Activated T-cell treated with anti-CD3 and anti-CD28 coated beads, Interleukin-2, amount 50 U/mL, for 24 hours (primary cell): ENCODE data around the gene CALML3.
A peak's percentile ranks its signal among the peaks of the same experiment; 100 is the strongest.

Experiments
- DNase-seq: peaks from one replicate; pipeline ENCODE4 v3.0.0-alpha.2; 2020
- H3K27ac Mint-ChIP-seq: 2 replicates; pipeline ENCODE4 v1.8.0; 2020; ENCODE audit warnings: mild to moderate bottlenecking, mixed read lengths
- H3K27me3 Mint-ChIP-seq: 2 replicates; pipeline ENCODE4 v1.8.0; 2020; ENCODE audit warnings: mixed read lengths
- H3K36me3 Mint-ChIP-seq: 2 replicates; pipeline ENCODE4 v1.8.0; 2020; ENCODE audit warnings: low read depth, mixed read lengths
- H3K4me1 Mint-ChIP-seq: 2 replicates; pipeline ENCODE4 v1.8.0; 2020; ENCODE audit warnings: low read depth, mixed read lengths
- H3K4me3 Mint-ChIP-seq: 2 replicates; pipeline ENCODE4 v1.8.0; 2020; ENCODE audit warnings: mild to moderate bottlenecking, moderate library complexity, mixed read lengths
- H3K9me3 Mint-ChIP-seq: 2 replicates; pipeline ENCODE4 v1.8.0; 2020; ENCODE audit warnings: mixed read lengths

The CALML3 gene

GRCh38 chr10:5545426-5545777 is 20.6 kb downstream of the CALML3 start:
- peaks cover 4% of the 10 kb centered on the region for H3K27me3 Mint-ChIP-seq
- H3K27ac Mint-ChIP-seq = no peak overlapping the region
- H3K4me3 Mint-ChIP-seq = no peak overlapping the region
- H3K9me3 Mint-ChIP-seq = peaks cover 9% of the 10 kb centered on the region
- peaks cover 4% of the 10 kb centered on the region for H3K4me1 Mint-ChIP-seq
- no peak for DNase-seq
- no peaks in the 10 kb centered on the region for H3K36me3 Mint-ChIP-seq

GRCh38 chr10:5545778-5546710 is 21.3 kb downstream of the CALML3 start:
- DNase-seq = peak; percentile 22
- Mint-ChIP-seq H3K4me3 (no peak overlapping the region), H3K27me3 (peaks cover 4% of the 10 kb centered on the region), H3K4me1 (peaks cover 10% of the 10 kb centered on the region), H3K9me3 (peaks cover 9% of the 10 kb centered on the region), H3K27ac (no peak overlapping the region), H3K36me3 (no peaks in the 10 kb centered on the region)

GRCh38 chr10:5546891-5547680 is 22.3 kb downstream of the CALML3 start:
- Mint-ChIP-seq H3K4me1 (peaks cover 20% of the 10 kb centered on the region), H3K27ac (no peak overlapping the region), H3K36me3 (no peaks in the 10 kb centered on the region), H3K4me3 (no peak overlapping the region), H3K27me3 (peaks cover 4% of the 10 kb centered on the region), H3K9me3 (peaks cover 6% of the 10 kb centered on the region)
- DNase-seq = peak; percentile 22

GRCh38 chr10:5547681-5547930 is 22.8 kb downstream of the CALML3 start:
- H3K36me3 Mint-ChIP-seq = no peaks in the 10 kb centered on the region
- H3K4me3 Mint-ChIP-seq = no peak overlapping the region
- H3K4me1 Mint-ChIP-seq = peaks cover 25% of the 10 kb centered on the region
- H3K27ac Mint-ChIP-seq = no peak overlapping the region
- H3K9me3 Mint-ChIP-seq = peaks cover 4% of the 10 kb centered on the region
- peak; percentile 22 for DNase-seq
- H3K27me3 Mint-ChIP-seq = peaks cover 4% of the 10 kb centered on the region

- H3K27ac Mint-ChIP-seq = no peak overlapping the region
- peaks cover 30% of the 10 kb centered on the region for H3K4me1 Mint-ChIP-seq
- DNase-seq = peak; percentile 26
- peaks cover 6% of the 10 kb centered on the region for H3K27me3 Mint-ChIP-seq
- peaks cover 4% of the 10 kb centered on the region for H3K9me3 Mint-ChIP-seq
- no peaks in the 10 kb centered on the region for H3K36me3 Mint-ChIP-seq
- H3K4me3 Mint-ChIP-seq = no peak overlapping the region
These were observed 23.3 kb downstream of the CALML3 start for GRCh38 chr10:5547931-5548660.

GRCh38 chr10:5549462-5550249 is 24.9 kb downstream of the CALML3 start:
- DNase-seq = peak; percentile 8
- Mint-ChIP-seq H3K27ac (no peak overlapping the region), H3K4me1 (peaks cover 42% of the 10 kb centered on the region), H3K27me3 (peaks cover 9% of the 10 kb centered on the region), H3K36me3 (no peaks in the 10 kb centered on the region), H3K4me3 (no peak overlapping the region), H3K9me3 (no peaks in the 10 kb centered on the region)

- DNase-seq = peak; percentile 26
- peaks cover 43% of the 10 kb centered on the region for H3K4me1 Mint-ChIP-seq
- no peak overlapping the region for H3K4me3 Mint-ChIP-seq
- no peaks in the 10 kb centered on the region for H3K36me3 Mint-ChIP-seq
- H3K27ac Mint-ChIP-seq = no peak overlapping the region
- H3K9me3 Mint-ChIP-seq = no peaks in the 10 kb centered on the region
- H3K27me3 Mint-ChIP-seq = peaks cover 9% of the 10 kb centered on the region
These were observed 25.4 kb downstream of the CALML3 start for GRCh38 chr10:5550250-5550545.

- Mint-ChIP-seq H3K9me3 (no peaks in the 10 kb centered on the region), H3K36me3 (no peaks in the 10 kb centered on the region), H3K4me1 (peaks cover 43% of the 10 kb centered on the region), H3K27me3 (peaks cover 9% of the 10 kb centered on the region), H3K27ac (peak overlapping the region; percentile 78), H3K4me3 (no peak overlapping the region)
- peak; percentile 30 for DNase-seq
These were observed 26.1 kb downstream of the CALML3 start for GRCh38 chr10:5550621-5551530.

- H3K36me3 Mint-ChIP-seq = no peaks in the 10 kb centered on the region
- peaks cover 6% of the 10 kb centered on the region for H3K27me3 Mint-ChIP-seq
- H3K4me1 Mint-ChIP-seq = peaks cover 43% of the 10 kb centered on the region
- peak; percentile 77 for DNase-seq
- no peaks in the 10 kb centered on the region for H3K9me3 Mint-ChIP-seq
- H3K4me3 Mint-ChIP-seq = peak overlapping the region; percentile 22
- peak overlapping the region; percentile 78 for H3K27ac Mint-ChIP-seq
These were observed 27.0 kb downstream of the CALML3 start for GRCh38 chr10:5551531-5552375.

GRCh38 chr10:5552376-5553321 is 27.9 kb downstream of the CALML3 start:
- H3K27ac Mint-ChIP-seq = peak overlapping the region; percentile 78

GRCh38 chr10:5553400-5554170 is 28.8 kb downstream of the CALML3 start:
- H3K9me3 Mint-ChIP-seq = no peaks in the 10 kb centered on the region
- H3K27ac Mint-ChIP-seq = no peak overlapping the region
- H3K4me3 Mint-ChIP-seq = no peak overlapping the region

More at GRCh38 chr10:5552376-5553321, 27.9 kb downstream of the CALML3 start:
- Mint-ChIP-seq H3K9me3 (no peaks in the 10 kb centered on the region), H3K27me3 (peaks cover 5% of the 10 kb centered on the region), H3K36me3 (no peaks in the 10 kb centered on the region), H3K4me3 (no peak overlapping the region), H3K4me1 (peaks cover 43% of the 10 kb centered on the region)
- DNase-seq = peak; percentile 31

More at GRCh38 chr10:5553400-5554170, 28.8 kb downstream of the CALML3 start:
- DNase-seq = peak; percentile 25
- Mint-ChIP-seq H3K27me3 (peaks cover 5% of the 10 kb centered on the region), H3K36me3 (no peaks in the 10 kb centered on the region), H3K4me1 (peaks cover 43% of the 10 kb centered on the region)
